GM12892 (cell line): ENCODE measurements around the gene HDAC4.

Experiments used
- POLR2A ChIP-seq: IDR thresholded peaks from 2 replicates; pipeline ENCODE4 v1.6.1; 2011; ENCODE audit warnings: low read depth, low read length, control low read depth
- POLR2AphosphoS5 ChIP-seq: IDR thresholded peaks from 2 replicates; pipeline ENCODE4 v1.6.1; 2011; ENCODE audit warnings: low read depth, low read length, control low read depth

DNA sequence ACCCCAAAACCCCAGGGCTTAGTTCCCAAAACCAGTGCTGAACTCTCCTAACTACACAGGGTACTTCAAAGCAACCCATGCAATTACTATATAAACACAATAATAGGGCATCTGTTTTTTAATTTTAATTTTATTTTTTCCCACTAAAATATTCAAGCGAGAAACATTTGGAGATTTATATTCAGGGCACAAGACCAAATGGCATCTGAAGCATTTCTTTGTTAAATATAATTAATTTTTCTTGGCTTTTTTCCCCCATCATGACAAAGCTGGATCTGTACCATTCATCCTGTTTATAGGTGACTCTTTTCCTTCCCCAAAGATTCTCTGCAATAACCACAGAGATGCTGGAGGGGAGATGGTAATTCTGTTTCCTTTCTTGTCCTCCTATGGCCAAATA lies 18.1 kb upstream of the HDAC4 start:
- TF ChIP-seq POLR2A, result no peak
- no peak for TF ChIP-seq POLR2AphosphoS5
